ENCODE data around the gene TBX2.

The TBX2 gene

DNA sequence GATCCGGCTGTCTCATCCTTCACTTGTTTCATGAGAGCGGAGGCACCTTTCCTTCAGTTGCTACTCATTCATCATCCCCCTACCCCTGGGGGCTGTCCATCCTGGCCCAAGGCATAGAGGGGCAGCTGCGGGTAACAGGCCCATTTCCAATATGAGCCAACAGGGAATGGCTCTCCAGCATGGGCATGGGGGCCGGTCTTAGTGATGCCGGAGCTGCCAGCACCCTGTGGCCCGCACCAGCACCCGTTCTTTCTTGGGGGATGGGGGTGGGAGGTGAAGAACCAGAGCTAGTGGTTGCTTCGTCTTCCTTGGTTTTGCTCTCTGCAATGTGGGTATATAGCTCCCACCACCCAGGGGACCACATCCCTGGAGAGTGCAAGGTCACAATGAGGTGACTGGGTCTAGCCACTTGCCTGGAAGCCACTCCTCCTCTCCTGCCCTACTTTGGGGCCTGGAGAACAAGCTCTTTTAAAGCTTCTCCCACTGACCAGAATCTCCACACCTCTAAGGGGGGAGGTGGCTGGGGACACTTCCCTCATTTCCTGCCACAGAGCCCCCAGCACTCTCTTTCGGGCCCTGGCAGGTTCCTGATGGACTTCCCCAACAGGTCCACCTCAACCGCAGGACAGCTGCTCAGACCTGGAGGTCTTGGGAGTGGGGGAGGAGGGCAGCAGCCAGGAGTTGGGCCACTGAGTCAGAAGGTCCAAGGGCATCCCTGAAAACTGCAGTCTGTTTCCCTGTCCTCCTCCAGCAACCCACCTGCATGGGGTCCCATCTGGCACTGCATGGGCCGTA lies 11.9 kb upstream of the TBX2 start:
- no peak for DNase-seq (ENCODE audit: low read depth)

DNA sequence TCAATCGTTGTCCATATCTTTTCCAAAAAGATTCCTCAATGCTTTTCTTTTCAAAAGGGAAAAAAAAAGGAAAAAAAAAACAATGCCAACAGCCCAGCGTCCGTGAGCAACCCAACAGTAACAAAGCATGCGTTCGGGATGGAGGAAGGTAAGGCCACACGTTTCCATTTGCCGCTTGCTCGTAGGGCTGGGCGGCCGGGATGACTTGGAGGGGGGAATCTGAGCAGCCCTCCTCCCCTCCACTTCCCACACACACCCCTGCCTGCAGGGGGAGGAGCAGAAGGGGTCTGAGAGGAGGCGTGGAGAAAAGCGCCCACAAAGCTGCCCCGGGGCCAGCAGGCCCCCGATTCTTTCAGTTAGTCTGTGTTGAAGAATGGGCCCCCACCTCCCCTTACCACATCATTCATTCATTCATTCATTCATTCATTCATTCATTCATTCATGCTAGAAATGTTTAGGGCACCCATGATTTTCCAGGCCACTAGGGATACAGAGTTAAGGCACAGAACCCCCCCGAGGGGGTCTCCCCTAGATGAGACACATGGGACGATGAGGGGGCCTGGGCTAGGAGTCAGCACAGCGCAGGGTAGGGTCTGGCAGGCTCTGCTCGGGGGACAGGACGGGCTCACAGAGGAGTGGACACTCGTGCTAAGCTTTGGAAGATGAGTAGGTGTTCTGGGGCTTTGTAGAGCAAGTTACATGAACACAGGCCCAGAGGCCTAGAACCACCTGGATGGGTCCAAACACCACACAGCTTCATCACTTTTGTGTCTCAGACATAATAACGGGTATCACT lies 10.9 kb upstream of the TBX2 start:
- DNase-seq (ENCODE audit: low read depth) = no peak

DNA sequence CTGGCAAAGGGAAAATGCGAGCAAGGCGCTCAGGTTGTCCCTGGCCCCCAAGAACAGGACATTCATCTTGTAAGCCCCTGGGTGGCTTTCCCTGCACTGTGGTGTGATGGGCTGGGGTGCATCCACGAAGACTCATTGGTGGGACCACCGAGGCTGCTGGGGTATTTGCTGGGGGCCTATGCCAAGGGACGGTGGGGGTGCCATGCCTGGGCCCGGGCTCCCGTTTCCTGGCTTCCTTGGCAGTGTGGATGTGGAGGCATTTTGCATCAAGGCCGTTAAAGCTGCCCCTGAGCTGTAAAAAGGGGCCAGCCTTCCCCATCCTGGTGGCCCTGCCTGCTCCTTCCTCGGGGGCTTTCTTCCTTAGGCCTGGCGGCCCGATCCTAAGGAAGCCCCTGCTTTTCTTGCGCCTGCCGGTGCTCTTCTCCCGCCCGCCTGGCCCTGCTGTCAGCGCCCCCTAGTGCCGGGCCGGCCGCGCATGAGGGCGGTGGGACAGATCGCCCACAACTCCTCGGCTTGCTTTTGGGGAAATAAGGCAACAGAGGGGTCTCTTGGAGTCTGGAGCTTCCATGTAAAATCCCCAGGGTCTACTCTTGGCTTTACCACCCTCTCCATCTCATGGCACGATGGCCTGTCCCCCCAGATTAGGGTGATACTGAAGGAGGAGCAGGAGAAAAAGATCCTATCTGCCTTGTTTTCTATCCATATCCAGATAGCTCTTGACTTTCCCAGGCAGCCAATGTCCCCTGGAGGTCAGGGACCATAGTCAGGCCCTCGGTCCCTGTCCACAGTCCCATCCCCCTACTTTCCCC lies 9.8 kb upstream of the TBX2 start:
- no peak for DNase-seq (ENCODE audit: low read depth)

DNA sequence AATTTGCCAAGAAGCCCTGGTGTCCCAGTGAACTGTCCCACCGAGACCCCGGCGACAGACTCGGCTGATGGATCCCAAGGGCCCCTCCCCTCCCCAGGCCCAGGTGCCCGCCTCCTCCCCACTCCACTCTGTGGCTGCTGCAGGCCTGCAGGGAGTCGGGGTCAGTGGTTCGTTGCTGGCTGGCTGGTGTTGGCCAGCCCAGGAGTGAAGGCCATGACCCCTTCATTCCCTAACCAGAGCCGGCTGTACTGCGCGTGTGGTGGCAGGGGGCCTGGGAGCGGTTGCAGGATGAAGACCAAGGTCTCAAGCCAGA lies 9.2 kb upstream of the TBX2 start:
- DNase-seq (ENCODE audit: low read depth) = no peak

DNA sequence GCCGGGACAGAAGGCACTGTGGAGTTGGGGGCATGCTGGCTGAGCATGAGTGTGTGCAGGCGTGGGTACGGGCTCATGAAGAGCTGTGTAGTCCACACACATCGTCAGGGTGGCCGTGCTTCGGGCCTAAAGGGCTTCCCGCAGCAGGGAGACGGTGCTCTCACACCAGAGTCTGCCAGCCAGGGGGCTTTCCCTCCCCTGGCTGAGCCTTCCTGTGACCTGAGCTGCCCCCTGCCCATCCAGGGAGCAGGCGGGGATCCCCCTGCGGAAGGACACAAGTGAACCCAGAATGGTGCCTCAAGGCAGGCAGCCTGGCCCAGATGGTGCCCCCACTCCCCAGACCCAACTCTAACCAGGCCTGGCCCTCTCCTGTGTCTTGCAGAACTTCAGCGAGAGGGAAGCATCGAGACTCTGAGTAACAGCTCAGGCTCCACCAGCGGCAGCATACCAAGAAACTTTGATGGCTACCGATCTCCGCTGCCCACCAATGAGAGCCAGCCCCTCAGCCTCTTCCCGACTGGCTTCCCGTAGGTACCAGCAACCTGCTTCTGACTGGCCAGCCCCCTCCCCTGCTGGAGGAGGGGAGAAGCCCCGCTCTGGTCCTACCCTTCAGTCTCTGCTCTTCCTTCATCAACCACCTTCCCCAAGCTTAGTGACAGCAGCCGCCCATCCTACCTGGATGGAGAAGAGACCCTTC lies 7.9 kb upstream of the TBX2 start:
- DNase-seq (ENCODE audit: low read depth) = no peak

DNA sequence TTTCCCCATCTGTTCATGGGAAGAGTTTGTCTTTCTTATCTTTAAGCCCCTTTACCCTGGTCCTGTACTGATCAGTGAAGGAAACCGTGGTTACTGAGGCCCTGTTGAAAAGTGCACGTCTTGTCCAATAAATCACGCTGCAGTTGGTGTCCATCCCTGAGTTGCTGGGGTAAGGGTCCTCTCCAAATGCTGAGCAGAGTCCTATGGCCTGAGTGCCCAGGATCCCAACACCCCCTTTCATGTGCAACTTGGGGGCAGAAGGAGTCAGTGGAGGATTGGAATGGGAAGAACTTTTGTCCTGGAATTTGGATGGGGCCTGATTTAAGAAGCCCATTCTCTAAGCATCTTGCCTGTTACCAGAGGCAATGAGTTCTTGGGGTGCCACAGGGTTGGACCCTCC lies 7.0 kb upstream of the TBX2 start:
- DNase-seq (ENCODE audit: low read depth) = no peak

DNA sequence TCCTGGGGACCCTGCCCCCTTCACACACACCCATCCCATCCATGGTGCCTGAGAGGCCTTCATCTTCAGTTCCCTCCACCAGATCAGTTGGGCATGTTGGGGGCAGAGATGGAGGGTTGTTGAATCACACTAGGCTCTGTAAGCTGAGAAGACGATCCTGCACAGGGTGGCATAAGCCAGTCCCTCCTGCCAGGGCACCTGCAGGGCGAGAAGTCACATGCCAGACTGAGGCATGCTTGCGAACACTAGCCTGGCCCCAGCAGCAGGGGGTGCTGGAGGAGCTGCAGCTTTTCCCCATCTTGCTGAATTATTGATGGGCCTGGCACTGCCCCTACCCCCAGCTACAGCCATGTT lies 6.1 kb upstream of the TBX2 start:
- no peak for DNase-seq (ENCODE audit: low read depth)

DNA sequence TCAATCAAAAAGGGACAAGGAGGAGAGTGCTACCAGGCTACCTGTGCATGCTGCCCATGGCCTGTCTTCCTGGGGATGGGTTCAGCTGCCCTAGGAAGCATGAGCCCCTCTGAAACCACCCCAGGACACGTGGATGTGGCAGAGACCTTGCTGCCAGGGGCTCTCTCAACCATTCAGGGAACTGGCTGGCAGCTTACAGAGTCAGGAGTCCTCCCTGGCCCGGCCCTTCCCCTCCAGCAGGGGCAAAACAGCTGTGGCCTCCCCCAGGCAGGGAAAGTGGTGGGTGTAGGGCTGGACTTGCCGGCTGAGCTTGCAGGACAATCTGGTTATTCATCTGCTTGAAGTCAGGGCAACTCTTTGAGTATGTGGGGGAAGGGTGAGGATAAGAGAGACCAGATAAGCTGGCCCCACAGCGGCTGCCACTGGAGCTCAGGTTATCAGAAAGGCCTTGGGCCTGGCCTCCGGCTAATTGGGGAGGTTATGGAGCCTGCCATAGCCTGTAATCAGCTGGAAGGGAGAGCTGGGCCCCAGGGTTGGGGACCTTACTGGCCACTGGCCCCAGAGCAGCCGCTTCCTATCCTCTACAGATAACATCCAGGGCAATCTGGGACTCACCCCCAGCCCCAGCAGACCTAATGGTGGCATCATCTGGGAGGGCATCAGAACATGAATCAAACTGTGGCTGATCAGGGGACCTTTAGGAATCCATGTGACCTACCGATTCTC lies 5.6 kb upstream of the TBX2 start:
- no peak for DNase-seq (ENCODE audit: low read depth)

DNA sequence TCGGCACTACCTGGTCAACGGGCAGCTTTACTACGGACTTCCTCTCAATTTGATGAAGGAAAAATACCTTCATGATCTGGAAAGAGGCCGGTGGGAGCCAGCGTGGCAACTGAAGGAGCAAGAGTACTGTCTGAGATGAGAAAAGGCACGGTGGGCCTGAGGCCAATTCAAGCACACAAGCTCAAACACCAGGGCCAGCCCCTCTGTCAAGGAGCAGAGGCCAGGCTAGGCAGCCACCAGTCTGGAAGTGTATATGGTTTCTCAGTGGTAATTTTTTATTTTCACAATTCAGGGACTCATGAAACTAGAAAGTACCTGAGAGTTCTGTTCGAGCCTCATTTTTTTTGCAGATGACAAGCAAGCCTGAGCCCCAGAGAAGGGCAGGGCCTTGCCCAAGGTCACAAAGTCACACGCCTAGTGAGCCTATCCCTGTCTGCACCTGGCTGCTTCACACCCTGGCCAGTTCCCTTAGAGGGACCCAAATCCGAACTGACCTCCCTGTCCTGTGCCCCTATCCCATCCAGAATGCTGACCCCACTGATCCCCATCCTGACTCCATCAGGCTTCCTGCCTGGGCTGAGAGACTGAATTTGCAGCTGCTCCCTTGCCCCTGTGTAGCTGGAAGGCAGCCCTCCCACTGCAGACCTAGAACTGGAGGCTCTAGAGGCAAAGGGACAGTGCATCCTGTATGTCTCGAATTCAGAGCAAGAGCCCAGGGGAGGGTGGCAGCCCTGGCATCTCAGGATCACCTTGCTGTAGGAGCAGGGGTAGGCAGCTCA lies 4.8 kb upstream of the TBX2 start:
- no peak for DNase-seq (ENCODE audit: low read depth)

DNA sequence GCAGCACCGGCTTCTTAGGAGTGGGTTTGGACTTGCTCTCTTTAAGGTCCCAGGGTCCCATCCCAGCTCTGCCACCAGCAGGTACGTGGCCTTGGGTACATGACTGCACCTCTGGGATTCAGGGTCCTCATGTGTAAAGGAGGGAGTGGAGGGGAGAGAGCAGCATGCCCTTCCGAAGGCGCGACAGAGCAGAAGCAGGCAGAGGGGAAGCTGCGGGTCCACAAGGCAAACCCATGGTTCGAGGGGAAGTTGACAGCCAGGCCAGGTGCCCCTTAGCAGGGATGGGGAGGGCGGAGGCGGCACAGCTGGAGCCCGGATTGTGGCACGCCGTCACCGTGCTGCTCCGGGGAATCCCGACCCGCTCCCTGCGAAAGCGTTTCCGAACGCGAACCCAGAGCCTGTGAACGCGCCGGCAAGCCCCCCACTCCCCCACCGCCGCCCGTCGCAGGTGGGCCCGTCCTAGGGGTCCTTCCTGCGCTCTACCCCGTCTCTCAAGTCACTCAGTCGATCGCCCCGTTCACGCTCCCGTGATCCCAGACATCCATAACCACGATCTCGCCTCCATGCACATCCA lies 4.1 kb upstream of the TBX2 start:
- DNase-seq (ENCODE audit: low read depth) = no peak

DNA sequence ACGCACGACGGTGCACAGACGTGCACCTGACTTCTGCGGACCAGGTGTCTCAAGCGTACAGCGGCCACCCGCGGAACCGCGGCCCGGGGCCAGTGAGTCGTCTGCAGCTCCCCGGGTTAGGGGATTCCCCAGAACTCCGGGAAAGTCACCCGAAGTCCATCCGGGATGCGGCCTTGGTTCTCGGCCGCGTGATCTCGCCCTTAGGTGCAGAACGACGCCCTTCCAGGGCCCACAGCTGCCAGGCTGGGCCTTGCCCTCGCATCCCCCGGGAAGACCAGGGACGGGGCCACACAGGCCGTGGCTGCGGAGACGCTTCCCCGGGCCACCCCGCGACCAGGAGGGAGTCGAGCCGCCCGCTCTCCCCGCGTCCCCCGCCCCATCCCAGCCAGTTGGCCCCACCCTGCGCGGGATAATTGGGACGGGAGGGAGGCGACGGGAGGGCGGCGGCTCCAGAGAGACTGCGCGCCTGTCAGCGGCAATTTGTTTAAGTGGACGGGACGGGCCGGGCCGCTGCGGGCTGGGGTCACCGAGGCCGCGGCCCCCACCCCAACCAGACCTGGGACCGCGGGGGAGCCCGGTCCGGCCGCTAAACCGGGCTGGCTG lies 3.6 kb upstream of the TBX2 start:
- no peak for DNase-seq (ENCODE audit: low read depth)

DNA sequence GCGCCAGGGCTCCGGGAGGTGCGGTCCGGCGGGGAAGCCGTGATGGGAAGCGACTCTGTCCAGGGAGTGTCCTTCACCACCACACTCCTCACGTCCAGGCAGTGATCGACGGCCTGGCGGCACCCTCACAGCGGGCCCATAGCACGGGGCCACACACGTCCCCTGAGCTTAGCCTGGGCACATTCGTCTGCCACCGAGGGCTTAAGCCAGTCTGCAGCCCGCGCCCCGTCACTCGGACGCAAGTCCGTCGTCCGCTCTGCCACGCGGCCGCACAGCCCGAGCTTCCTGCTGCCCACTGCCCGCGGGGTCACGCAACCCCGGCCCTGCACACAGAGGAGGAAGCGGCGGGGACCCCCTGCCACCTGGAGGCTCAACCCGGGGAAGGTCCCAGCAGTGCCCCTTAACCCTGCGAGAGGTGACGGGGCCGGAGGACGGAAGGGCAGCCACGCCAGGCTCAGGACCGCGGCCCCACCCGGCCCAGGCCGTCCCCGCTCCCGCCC lies 3.0 kb upstream of the TBX2 start:
- no peak for DNase-seq (ENCODE audit: low read depth)

DNA sequence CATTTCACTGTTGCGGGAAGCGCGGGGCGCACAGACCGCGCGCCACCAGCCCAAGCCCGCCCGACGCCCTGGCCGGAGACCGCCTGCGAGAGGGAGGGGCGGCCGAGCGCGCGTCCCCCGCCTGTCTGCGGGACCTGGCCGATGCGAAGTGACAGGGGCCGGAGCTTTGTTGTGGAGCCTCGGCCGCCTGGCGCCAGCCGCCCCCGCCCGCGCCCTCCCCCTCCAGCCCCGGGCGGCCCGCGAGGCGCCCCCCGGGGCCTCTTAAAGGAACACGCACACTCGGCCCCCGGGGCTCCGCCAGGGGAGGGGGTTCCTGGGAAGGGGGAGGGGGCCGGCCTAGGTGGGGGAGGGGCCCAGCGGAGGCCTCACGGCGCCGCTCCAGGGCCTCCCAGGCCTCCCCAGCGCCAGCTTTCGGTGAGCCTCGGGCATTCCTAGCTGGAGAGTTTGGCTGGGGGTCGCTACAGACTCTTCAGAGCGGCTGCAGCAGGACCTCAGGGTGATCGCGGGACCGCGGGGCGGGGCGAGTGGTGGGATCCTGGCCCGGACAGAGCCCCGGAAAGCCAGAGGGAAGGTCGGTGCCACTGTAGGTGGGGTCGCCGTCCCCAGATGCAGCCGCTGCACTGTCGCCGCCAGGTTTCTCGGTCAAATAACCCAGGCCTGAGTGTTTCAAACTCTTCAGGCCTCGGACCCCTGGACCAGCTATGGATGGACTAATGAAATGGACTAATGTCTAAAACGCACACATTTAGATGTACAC lies 2.4 kb upstream of the TBX2 start:
- no peak for DNase-seq (ENCODE audit: low read depth)

DNA sequence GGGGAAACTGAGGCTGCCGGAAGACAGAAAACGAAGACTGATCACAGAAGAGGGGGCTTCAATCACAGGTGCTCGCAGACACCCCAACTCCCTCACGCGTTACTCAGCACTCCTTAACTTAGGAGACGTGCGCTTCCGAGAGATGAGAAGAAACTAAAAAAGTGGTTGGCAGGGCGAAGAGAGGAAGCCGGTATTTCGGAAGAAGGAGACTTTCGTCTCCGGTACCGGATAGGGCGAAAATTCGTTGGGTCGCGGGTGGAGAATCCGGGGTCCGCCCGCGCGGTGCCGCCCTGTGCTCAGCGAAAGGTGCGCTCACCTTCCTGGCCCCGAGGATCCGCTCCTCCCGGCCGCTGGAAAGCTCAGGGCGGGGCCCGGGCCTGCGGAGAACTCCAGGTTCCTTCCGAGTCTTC lies 917 bp upstream of the TBX2 start:
- DNase-seq (ENCODE audit: low read depth) = no peak

DNA sequence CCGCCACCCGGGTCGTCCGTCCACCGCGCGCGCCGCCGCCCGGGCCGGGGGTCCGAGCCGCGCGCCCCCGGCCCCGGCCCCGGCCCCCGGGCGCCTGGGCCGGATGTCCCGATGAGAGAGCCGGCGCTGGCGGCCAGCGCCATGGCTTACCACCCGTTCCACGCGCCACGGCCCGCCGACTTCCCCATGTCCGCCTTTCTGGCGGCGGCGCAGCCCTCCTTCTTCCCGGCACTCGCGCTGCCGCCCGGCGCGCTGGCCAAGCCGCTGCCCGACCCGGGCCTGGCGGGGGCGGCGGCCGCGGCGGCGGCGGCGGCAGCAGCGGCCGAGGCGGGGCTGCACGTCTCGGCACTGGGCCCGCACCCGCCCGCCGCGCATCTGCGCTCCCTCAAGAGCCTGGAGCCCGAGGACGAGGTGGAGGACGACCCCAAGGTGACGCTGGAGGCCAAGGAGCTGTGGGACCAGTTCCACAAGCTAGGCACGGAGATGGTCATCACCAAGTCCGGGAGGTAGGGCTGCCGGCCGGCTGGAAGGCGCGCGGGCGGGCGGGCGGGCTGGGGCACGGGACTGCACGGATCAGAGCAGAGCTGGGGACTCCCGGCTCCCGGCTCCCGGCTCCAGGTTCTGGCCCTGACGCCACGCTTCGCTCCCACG lies 548 bp downstream of the TBX2 start:
- no peak for DNase-seq (ENCODE audit: low read depth)

DNA sequence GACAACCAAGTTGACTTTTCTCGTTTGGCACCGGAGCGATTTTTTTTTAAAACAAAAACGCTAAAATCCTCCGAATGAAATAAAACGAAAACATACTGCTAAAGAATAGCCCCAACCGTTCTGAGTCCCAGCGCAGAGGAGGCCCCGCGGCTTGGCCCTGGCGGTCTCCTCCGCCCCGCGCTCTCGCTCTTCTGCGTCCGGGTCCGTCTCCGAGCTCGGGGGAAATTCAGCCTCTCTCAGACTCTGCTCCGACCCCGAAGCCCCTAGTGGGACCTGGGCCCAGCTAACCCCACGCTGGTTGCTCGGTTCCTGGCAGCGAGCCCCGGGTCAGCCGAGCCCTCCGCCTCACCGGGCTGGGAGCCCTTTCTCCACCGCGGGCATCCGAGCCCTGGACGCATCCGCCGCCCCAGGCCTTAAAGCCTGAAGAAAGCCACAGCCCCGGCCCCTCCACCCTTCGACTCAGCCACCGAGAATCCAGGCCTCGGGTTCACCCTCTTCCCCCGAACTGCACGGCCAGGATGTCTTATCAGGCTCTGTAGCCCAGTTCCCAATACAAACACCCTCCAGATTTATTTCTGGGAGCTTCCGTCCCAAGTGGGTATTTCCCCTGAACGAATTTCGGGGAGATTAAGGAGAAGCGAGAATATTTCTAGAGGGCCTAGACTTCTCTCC lies 1.2 kb downstream of the TBX2 start:
- DNase-seq (ENCODE audit: low read depth) = no peak

DNA sequence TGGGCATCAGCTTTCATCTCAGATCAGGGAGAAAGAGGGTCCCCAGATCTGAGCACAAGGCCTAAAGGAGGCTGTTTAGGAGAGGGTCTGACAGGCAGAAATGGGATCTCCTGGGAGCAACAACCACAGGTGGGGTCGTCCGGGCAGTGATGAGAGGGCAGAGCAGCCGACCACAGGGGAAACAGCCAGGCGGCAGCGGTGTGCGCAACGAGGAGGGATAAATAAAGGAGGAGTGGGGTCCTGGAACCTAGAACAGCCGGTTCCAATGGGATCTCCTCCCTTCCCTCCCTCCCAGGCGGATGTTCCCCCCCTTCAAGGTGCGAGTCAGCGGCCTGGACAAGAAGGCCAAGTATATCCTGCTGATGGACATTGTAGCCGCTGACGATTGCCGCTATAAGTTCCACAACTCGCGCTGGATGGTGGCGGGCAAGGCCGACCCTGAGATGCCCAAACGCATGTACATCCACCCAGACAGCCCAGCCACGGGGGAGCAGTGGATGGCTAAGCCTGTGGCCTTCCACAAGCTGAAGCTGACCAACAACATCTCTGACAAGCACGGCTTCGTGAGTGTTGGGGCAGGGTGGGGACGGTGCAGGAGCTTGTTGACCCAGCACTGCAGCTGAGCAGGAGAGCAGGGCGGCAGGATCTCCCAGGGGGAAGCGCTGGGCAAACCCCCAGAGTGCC lies 1.9 kb downstream of the TBX2 start:
- DNase-seq (ENCODE audit: low read depth) = no peak

Data from activated T-helper 1 cell treated with Interleukin-2 at 50 U/mL for 16 hours (primary cell).